HG03565 (cell line): ENCODE data around the gene CDK5RAP3.
"Not testable (repeated sequence)": the region's sequence is repeated elsewhere in the genome, so short reads cannot be mapped to it uniquely, and the experiment has no call there.

Source experiments
- ATAC-seq: cut with Tn5 transposase; IDR thresholded peaks from one replicate; pipeline ENCODE4 v1.9.1; 2021; ENCODE audit warnings: mild to moderate bottlenecking, moderate library complexity; ENCODE audit not compliant: unreplicated experiment

CDK5RAP3 gene

GRCh38 chr17:47996201-47996600 lies 25.3 kb downstream of the CDK5RAP3 start:
- no peak for ATAC-seq

GRCh38 chr17:47997586-47997985 lies 26.7 kb downstream of the CDK5RAP3 start:
- no peak for ATAC-seq

- ATAC-seq: no peak
Measured at GRCh38 chr17:47998044-47998443, 27.1 kb downstream of the CDK5RAP3 start.

- no peak for ATAC-seq
Measured at GRCh38 chr17:47999582-47999981, 28.7 kb downstream of the CDK5RAP3 start.

- ATAC-seq: no peak
Measured at GRCh38 chr17:48001197-48001596, 30.3 kb downstream of the CDK5RAP3 start.

- ATAC-seq: not testable (repeated sequence)
Measured at GRCh38 chr17:48001657-48002056, 30.7 kb downstream of the CDK5RAP3 start.

GRCh38 chr17:48002266-48002915 lies 31.5 kb downstream of the CDK5RAP3 start:
- peak; percentile 48 for ATAC-seq

GRCh38 chr17:48002916-48003416 lies 32.1 kb downstream of the CDK5RAP3 start:
- ATAC-seq: no peak

- no peak for ATAC-seq
Measured at GRCh38 chr17:48003417-48004151, 32.7 kb downstream of the CDK5RAP3 start.

GRCh38 chr17:48004983-48005382 lies 34.1 kb downstream of the CDK5RAP3 start:
- ATAC-seq: no peak

- ATAC-seq: no peak
Measured at GRCh38 chr17:48006936-48007709, 36.2 kb downstream of the CDK5RAP3 start.

GRCh38 chr17:48010193-48010592 lies 39.3 kb downstream of the CDK5RAP3 start:
- ATAC-seq: no peak

- ATAC-seq: no peak
Measured at GRCh38 chr17:48011405-48012150, 40.7 kb downstream of the CDK5RAP3 start.

GRCh38 chr17:48012151-48012520 lies 41.2 kb downstream of the CDK5RAP3 start:
- no peak for ATAC-seq

GRCh38 chr17:48012654-48013053 lies 41.7 kb downstream of the CDK5RAP3 start:
- no peak for ATAC-seq

- no peak for ATAC-seq
Measured at GRCh38 chr17:48013876-48014594, 43.1 kb downstream of the CDK5RAP3 start.

GRCh38 chr17:48014595-48015111 lies 43.7 kb downstream of the CDK5RAP3 start:
- ATAC-seq: no peak

GRCh38 chr17:48016112-48016511 lies 45.2 kb downstream of the CDK5RAP3 start:
- ATAC-seq: no peak

GRCh38 chr17:48017817-48018158 lies 46.9 kb downstream of the CDK5RAP3 start:
- ATAC-seq: not testable (repeated sequence)

- no peak for ATAC-seq
Measured at GRCh38 chr17:48021934-48022333, 51.0 kb downstream of the CDK5RAP3 start.
